SK-N-SH treated with all-trans-retinoic acid at 6 μM for 48 hours (cell line): ENCODE data around the gene GSAP.

ENCODE experiments used
- ATAC-seq: fragments of 200-7000 bp; cut with Tn5 transposase; 3 replicates; pipeline ENCODE4 v1.9.1; 2020; ENCODE audit warnings: mild to moderate bottlenecking, moderate library complexity
- ARNTL ChIP-seq: fragments of 450-650 bp; formaldehyde crosslinking; IDR thresholded peaks from 2 replicates; pipeline ENCODE4 v1.5.0; 2020; ENCODE audit warnings: low read depth, mild to moderate bottlenecking, moderate library complexity, borderline replicate concordance
- CREB5 ChIP-seq: fragments of 250-450 bp; sonication (Bioruptor Pico); IDR thresholded peaks from 2 replicates; pipeline ENCODE4 v1.5.1; 2020; ENCODE audit warnings: low read depth, mild to moderate bottlenecking, moderate library complexity
- CSDC2 ChIP-seq: fragments of 250-450 bp; sonication (Bioruptor Pico); IDR thresholded peaks from 2 replicates; pipeline ENCODE4 v1.5.0; 2020; ENCODE audit warnings: mild to moderate bottlenecking, moderate library complexity
- CSRNP3 ChIP-seq: fragments of 250-450 bp; sonication (Bioruptor Pico); IDR thresholded peaks from 2 replicates; pipeline ENCODE4 v1.5.1; 2021; ENCODE audit warnings: mild to moderate bottlenecking, moderate library complexity
- GLIS3 ChIP-seq: fragments of 250-450 bp; sonication (Bioruptor Pico); IDR thresholded peaks from 2 replicates; pipeline ENCODE4 v1.5.0; 2020; ENCODE audit warnings: mild to moderate bottlenecking, moderate library complexity
- PATZ1 ChIP-seq: fragments of 250-450 bp; sonication (Bioruptor Pico); IDR thresholded peaks from 2 replicates; pipeline ENCODE4 v1.8.0; 2020; ENCODE audit warnings: mild to moderate bottlenecking, moderate library complexity, borderline replicate concordance
- POU6F1 ChIP-seq: fragments of 250-450 bp; sonication (Bioruptor Pico); IDR thresholded peaks from 2 replicates; pipeline ENCODE4 v1.8.0; 2021; ENCODE audit warnings: low read depth, mild to moderate bottlenecking, moderate library complexity, borderline replicate concordance
- SNAI2 ChIP-seq: fragments of 250-450 bp; sonication (Bioruptor Pico); IDR thresholded peaks from 2 replicates; pipeline ENCODE4 v1.5.0; 2020; ENCODE audit warnings: mild to moderate bottlenecking, moderate library complexity
- TCF4 ChIP-seq: fragments of 250-450 bp; sonication (Bioruptor Pico); IDR thresholded peaks from 2 replicates; pipeline ENCODE4 v1.8.0; 2021; ENCODE audit warnings: mild to moderate bottlenecking, moderate library complexity, borderline replicate concordance
- TSHZ2 ChIP-seq: fragments of 250-450 bp; sonication (Bioruptor Pico); IDR thresholded peaks from 2 replicates; pipeline ENCODE4 v1.5.0; 2020; ENCODE audit warnings: mild to moderate bottlenecking, moderate library complexity
- ZC3H10 ChIP-seq: fragments of 250-450 bp; sonication (Bioruptor Pico); IDR thresholded peaks from 2 replicates; pipeline ENCODE4 v1.5.1; 2021; ENCODE audit warnings: mild to moderate bottlenecking, moderate library complexity
- ZFP30 ChIP-seq: fragments of 450-650 bp; formaldehyde crosslinking; IDR thresholded peaks from 2 replicates; pipeline ENCODE4 v1.5.0; 2022; ENCODE audit warnings: mild to moderate bottlenecking, moderate library complexity
- ZNF565 ChIP-seq: fragments of 450-650 bp; formaldehyde crosslinking; conservative IDR thresholded peaks from 2 replicates; pipeline ENCODE4 v1.5.0; 2020; ENCODE audit warnings: low read depth, mild to moderate bottlenecking, moderate library complexity
- ZNF70 ChIP-seq: fragments of 450-650 bp; formaldehyde crosslinking; IDR thresholded peaks from 2 replicates; pipeline ENCODE4 v1.5.0; 2020; ENCODE audit warnings: mild to moderate bottlenecking, moderate library complexity

GSAP gene

GRCh38 chr7:77282897-77283296 lies 133.3 kb downstream of the GSAP start:
- no peak for ATAC-seq
- TF ChIP-seq CREB5 (CRISPR knock-in tag) (no peak), TSHZ2 (CRISPR knock-in tag) (no peak), ZC3H10 (no peak), TCF4 (CRISPR knock-in tag) (no peak), CSDC2 (CRISPR knock-in tag) (no peak), ZFP30 (no peak), ARNTL (CRISPR knock-in tag) (no peak), GLIS3 (CRISPR knock-in tag) (no peak), CSRNP3 (CRISPR knock-in tag) (no peak)

GRCh38 chr7:77281780-77282478 lies 134.2 kb downstream of the GSAP start:
- ATAC-seq: no peak

More at GRCh38 chr7:77281780-77282478, 134.2 kb downstream of the GSAP start:
- no peak for TF ChIP-seq POU6F1 (CRISPR knock-in tag)
- TF ChIP-seq ZNF70: no peak
- no peak for TF ChIP-seq ZNF565 (CRISPR knock-in tag)
- no peak for TF ChIP-seq TCF4 (CRISPR knock-in tag)
- no peak for TF ChIP-seq PATZ1 (CRISPR knock-in tag)
- TF ChIP-seq CSDC2 (CRISPR knock-in tag): no peak
- no peak for TF ChIP-seq CREB5 (CRISPR knock-in tag)
- TF ChIP-seq TSHZ2 (CRISPR knock-in tag): no peak
- no peak for TF ChIP-seq CSRNP3 (CRISPR knock-in tag)
- no peak for TF ChIP-seq SNAI2
- no peak for TF ChIP-seq ZC3H10
